Measurements from ENCODE around the gene FOXQ1.

Gene FOXQ1

GRCh38 chr6:1267057-1267732, 44.7 kb upstream of the FOXQ1 start:
- no peak for DNase-seq (ENCODE audit: extremely low read depth, low read depth)
- no peak for TF ChIP-seq CTCF (IDR thresholded peaks at IDR 0.05; ENCODE audit: low read depth, low read length)

GRCh38 chr6:1267790-1268762, 43.8 kb upstream of the FOXQ1 start:
- no peak for TF ChIP-seq CTCF (IDR thresholded peaks at IDR 0.05; ENCODE audit: low read depth, low read length)
- no peak for DNase-seq (ENCODE audit: extremely low read depth, low read depth)

GRCh38 chr6:1271071-1271763, 40.7 kb upstream of the FOXQ1 start:
- TF ChIP-seq CTCF (IDR thresholded peaks at IDR 0.05; ENCODE audit: low read depth, low read length) = no peak
- no peak for DNase-seq (ENCODE audit: extremely low read depth, low read depth)

- no peak for TF ChIP-seq CTCF (IDR thresholded peaks at IDR 0.05; ENCODE audit: low read depth, low read length)
- no peak for DNase-seq (ENCODE audit: extremely low read depth, low read depth)
These were observed 33.7 kb upstream of the FOXQ1 start for GRCh38 chr6:1278061-1278720.

- DNase-seq (ENCODE audit: extremely low read depth, low read depth) = no peak
- no peak for TF ChIP-seq CTCF (IDR thresholded peaks at IDR 0.05; ENCODE audit: low read depth, low read length)
These were observed 32.8 kb upstream of the FOXQ1 start for GRCh38 chr6:1279065-1279464.

GRCh38 chr6:1280666-1281300, 31.1 kb upstream of the FOXQ1 start:
- no peak for TF ChIP-seq CTCF (IDR thresholded peaks at IDR 0.05; ENCODE audit: low read depth, low read length)
- no peak for DNase-seq (ENCODE audit: extremely low read depth, low read depth)

Measured in AG09319 (cell line).